HCT116 (cell line): ENCODE results near the gene ZNF552.
"Not testable (repeated sequence)": the region's sequence is repeated elsewhere in the genome, so short reads cannot be mapped to it uniquely, and the experiment has no call there.

ENCODE experiments used
- CBX3 ChIP-seq: IDR thresholded peaks from 2 replicates; pipeline ENCODE4 v1.6.1; 2012; ENCODE audit warnings: low read depth
- CTCF ChIP-seq, 3 experiments: fragments of 200-600 bp in 1 of 3; sonication (generic) in 1 of 3; IDR thresholded peaks in 2 of 3; conservative IDR thresholded peaks in 1 of 3; 2 replicates each; pipeline ENCODE4 v1.5.1; 2012 to 2017; ENCODE audit warnings: low read depth in 2 of 3, low read length in 2 of 3, antibody characterized with exemption in 1 of 3, borderline replicate concordance in 1 of 3, control low read depth in 1 of 3, mild to moderate bottlenecking in 1 of 3, mixed read lengths in 1 of 3, mixed run types in 1 of 3, moderate library complexity in 1 of 3; ENCODE audit not compliant: insufficient read depth in 1 of 3
- EZH2 ChIP-seq: fragments of 200-600 bp; sonication (generic); IDR thresholded peaks from 2 replicates; pipeline ENCODE4 v1.6.1; 2017; ENCODE audit warnings: antibody characterized with exemption, mixed run types
- JUND ChIP-seq: IDR thresholded peaks from 2 replicates; pipeline ENCODE4 v1.6.1; 2012
- POLR2A ChIP-seq: IDR thresholded peaks from 2 replicates; pipeline ENCODE4 v1.7.0; 2011; ENCODE audit warnings: borderline replicate concordance; ENCODE audit not compliant: insufficient read depth, insufficient read length; ENCODE audit errors: extremely low read depth
- POLR2AphosphoS5 ChIP-seq: IDR thresholded peaks from 2 replicates; pipeline ENCODE4 v1.6.1; 2011; ENCODE audit warnings: mild to moderate bottlenecking, low read depth, low read length, moderate library complexity
- TF ChIP-seq, protein P1 (sequence below): IDR thresholded peaks from 2 replicates; pipeline ENCODE4 v1.6.1; 2012

GRCh38 chr19:57838622-57839191, 24.0 kb upstream of the ZNF552 start:
- TF ChIP-seq POLR2AphosphoS5; CTCF (IDR thresholded peaks at IDR 0.05 in 2 of 3, conservative IDR thresholded peaks at IDR 0.05 in 1 of 3; ENCODE audit: borderline replicate concordance in 1 of 3, insufficient read depth in 1 of 3, low read depth in 2 of 3, low read length in 2 of 3); CBX3; EZH2; POLR2A; JUND: not testable (repeated sequence)
- TF ChIP-seq, protein P1, sequence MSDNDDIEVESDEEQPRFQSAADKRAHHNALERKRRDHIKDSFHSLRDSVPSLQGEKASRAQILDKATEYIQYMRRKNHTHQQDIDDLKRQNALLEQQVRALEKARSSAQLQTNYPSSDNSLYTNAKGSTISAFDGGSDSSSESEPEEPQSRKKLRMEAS = not testable (repeated sequence)
